ENCODE results near the gene ACVR1B. TPM values are rescaled to one million over a fixed set of nuclear protein-coding genes. Genes with fewer than 3 reads are reported as not detected.

Gene ACVR1B
- total and polyA plus RNA-seq, 2 of the 8 experiments (the other 6 are each of a cell fraction or from before 2014, with no cell fraction given): 16.0 to 19.2 TPM

DNA sequence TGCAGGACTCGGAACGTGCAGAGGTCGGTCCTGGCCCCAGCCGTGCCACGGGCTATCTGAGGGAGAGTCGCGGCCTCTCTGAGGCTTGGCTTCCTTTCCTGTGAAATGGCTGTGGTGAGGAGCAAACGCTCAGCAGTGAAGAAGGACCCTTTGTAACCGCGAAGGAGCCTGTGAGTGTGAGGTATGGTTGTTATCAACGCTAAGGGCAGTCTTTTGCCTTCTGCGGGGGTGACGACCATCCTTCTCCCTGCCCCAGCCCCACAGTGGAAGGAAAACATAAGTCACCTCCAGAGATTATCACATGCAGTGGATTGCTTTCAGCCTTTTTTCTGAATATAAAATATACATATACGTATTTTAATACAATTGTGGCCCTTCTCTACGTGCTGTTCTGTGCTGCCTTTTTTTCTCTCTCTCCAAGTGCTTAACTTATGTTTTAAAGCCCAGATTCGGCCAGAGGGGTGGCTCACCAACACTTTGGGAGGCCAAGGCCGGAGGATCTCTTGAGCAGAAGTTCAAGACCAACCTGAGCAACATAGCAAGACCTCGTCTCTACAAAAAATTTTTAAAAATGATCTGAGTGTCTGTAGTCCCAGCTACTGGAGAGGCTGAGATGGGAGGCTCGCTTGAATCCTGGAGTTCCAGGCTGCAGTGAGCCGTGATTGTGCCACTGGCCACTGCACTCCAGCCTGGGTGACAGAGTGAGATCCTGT, 72.6 kb downstream of the ACVR1B start:
- Histone ChIP-seq H3K27ac (ENCODE audit: low read depth, low read length) (no peak overlapping the region), H3K14ac (ENCODE audit: insufficient read length) (no peak overlapping the region), H2BK120ac (replicated peaks; ENCODE audit: low read depth, low read length) (no peak overlapping the region), H4K5ac (ENCODE audit: insufficient read length, low read depth, low read length) (no peak overlapping the region), H3K4me1 (replicated peaks in 1 of 4; ENCODE audit: control insufficient read depth in 3 of 4, insufficient read depth in 4 of 4, low read length in 3 of 4) (peaks cover 0 to 26% (median 7%) of the 10 kb centered on the region in 4 experiments; a peak in 6 of 7 replicates), H3K18ac (ENCODE audit: extremely low read depth, low read length) (peak overlapping the region; percentile 55), H3K36me3 (ENCODE audit: control insufficient read depth in 2 of 4, insufficient read depth in 4 of 4, low read length in 3 of 4) (no peaks in the 10 kb centered on the region), H3K4me2 (ENCODE audit: insufficient read depth in 1 of 2, low read depth in 2 of 2, low read length in 2 of 2) (peak overlapping the region; percentile 82 to 95), H3K27me3 (replicated peaks in 1 of 4; ENCODE audit: control insufficient read depth in 3 of 4, extremely low read depth in 1 of 4, insufficient read depth in 3 of 4, low read length in 3 of 4) (peaks cover 2 to 27% (median 16%) of the 10 kb centered on the region in 4 experiments), H2BK15ac (ENCODE audit: low read length) (0 out of 2 replicates have a peak overlapping the region, but pooled peaks have one; percentile 83), H2AK5ac (ENCODE audit: low read depth, low read length) (no peak overlapping the region), H3K79me1 (ENCODE audit: low read depth, low read length) (no peaks in the 10 kb centered on the region), H2BK12ac (ENCODE audit: low read depth, low read length) (no peak overlapping the region), H4K20me1 (replicated peaks in 1 of 2; ENCODE audit: control insufficient read depth in 1 of 2, insufficient read depth in 2 of 2, low read length in 2 of 2) (no peaks in the 10 kb centered on the region), H3K4ac (replicated peaks; ENCODE audit: insufficient read length, low read depth, low read length) (no peak overlapping the region), H3K56ac (replicated peaks; ENCODE audit: insufficient read length, low read depth, low read length) (no peak overlapping the region), H4K8ac (ENCODE audit: extremely low read depth, insufficient read depth, low read length) (no peak overlapping the region), H3K9ac (replicated peaks in 1 of 4; ENCODE audit: extremely low read depth in 1 of 4, low read depth in 3 of 4, low read length in 3 of 4) (no peak overlapping the region; a peak in 1 of 7 replicates), H2AFZ (ENCODE audit: low read length) (0 out of 2 replicates have a peak overlapping the region, but pooled peaks have one; percentile 79), H2BK20ac (ENCODE audit: low read length) (no peak overlapping the region), H3K4me3 (ENCODE audit: extremely low read depth in 1 of 4, insufficient read depth in 2 of 4, low read depth in 3 of 4, low read length in 4 of 4) (peak overlapping the region in 3 of 4 experiments; percentile 45 to 71 (median 52); a peak in 5 of 8 replicates), H3K23ac (ENCODE audit: insufficient read length) (no peak overlapping the region), H3K79me2 (ENCODE audit: control insufficient read depth in 1 of 2, insufficient read depth in 2 of 2, low read length in 2 of 2) (no peaks in the 10 kb centered on the region), H4K91ac (replicated peaks; ENCODE audit: insufficient read length, low read length) (peak overlapping the region; percentile 66), H2BK5ac (ENCODE audit: low read depth, low read length) (no peak overlapping the region), H3K23me2 (ENCODE audit: low read depth, low read length) (peaks cover 7% of the 10 kb centered on the region), H3K9me3 (ENCODE audit: insufficient read depth in 2 of 2, low read depth in 1 of 2, low read length in 1 of 2) (no peaks in the 10 kb centered on the region)
- WGBS, 2 experiments (ENCODE audit: extremely low coverage in 1 of 2, insufficient coverage in 1 of 2, insufficient read length in 1 of 2, insufficient replicate concordance in 2 of 2, low coverage in 1 of 2, low lambda C conversion rate in 2 of 2, missing lambda C conversion rate in 1 of 2): 36% methylated on average over 17 of the region's 20 CpGs; no CpG with 5 or more reads in 1 of the 2 experiments
- FAIRE-seq: no peak
- ChIA-PET POLR2A (ENCODE audit: partially characterized antibody) (interaction anchor here (0.7 to 13.1 kb wide), 13 partner anchors 9 to 1722 kb away, joined by 3 to 82 read pairs (median 8); partner anchors contain the start of genes ATG101, NR4A1, SMIM41 and TAMALIN), CTCF (ENCODE audit: partially characterized antibody) (interaction anchor here (0.7 to 22.7 kb wide), 20 partner anchors 8 to 653 kb away, joined by 3 to 1249 read pairs (median 10); partner anchors contain the start of genes ATG101, NR4A1, SMIM41 and TAMALIN)
- TF ChIP-seq SP4 (IDR thresholded peaks at IDR 0.05; ENCODE audit: low read length) (peak; percentile 2; the same call in 1 of the 2 replicates), CBX8 (IDR thresholded peaks at IDR 0.05; ENCODE audit: borderline replicate concordance, low read depth, low read length) (no peak), CHD2 (IDR thresholded peaks at IDR 0.05; ENCODE audit: low read length) (peak; percentile 4; the same call in 1 of the 2 replicates), RFX5 (IDR thresholded peaks at IDR 0.05; ENCODE audit: borderline replicate concordance, low read depth, low read length) (no peak)
- no peak for DNase-seq (ENCODE audit: low read depth in 1 of 2, low spot score in 2 of 2)
